ENCODE measurements around the gene PPP4R4.

DNA sequence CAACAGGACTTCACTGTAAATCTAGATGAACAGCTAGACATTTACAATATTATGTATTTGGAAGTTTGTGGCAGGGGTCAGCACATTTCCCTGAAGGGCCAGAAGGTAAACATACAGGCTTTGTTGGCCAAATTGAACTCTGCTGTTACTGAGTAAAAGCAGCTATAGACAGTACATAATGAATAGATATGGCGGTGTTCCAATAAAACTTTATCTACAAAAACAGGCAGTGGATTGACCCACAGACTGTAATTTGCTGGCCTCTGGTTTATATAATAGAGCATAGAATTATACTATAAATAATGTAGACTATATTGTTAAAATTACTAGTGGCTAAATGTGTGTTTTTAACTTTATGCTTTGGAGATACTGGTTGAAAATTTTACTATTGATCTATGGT, 93.2 kb downstream of the PPP4R4 start:
- TF ChIP-seq POLR2AphosphoS5 (IDR thresholded peaks at IDR 0.05; ENCODE audit: low read depth, low read length) (no peak), POLR2A (IDR thresholded peaks at IDR 0.05; ENCODE audit: low read depth, low read length) (no peak), TAF1 (IDR thresholded peaks at IDR 0.05; ENCODE audit: borderline replicate concordance, low read depth, low read length) (no peak)
